ENCODE measurements around the gene DHRS3.

The DHRS3 gene

DNA sequence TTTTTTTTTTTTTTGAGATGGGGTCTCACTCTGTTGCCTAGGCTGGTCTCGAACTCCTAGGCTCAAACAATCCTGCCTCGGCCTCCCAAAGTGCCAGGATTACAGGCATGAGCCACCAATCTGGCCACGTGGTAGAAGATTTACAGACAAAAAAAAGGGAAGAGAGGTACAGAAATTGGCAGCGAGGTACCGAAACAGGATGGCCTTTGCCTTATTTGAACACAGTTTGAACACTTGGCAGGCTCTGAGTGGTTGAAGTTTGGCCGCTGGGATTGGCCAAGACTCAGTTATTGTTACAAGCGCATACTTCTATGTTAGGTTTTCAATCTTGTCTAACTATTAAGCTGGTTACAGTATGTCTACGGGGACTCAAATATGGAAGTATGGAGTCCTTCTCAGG lies 19.7 kb upstream of the DHRS3 start:
- DNase-seq: no peak

DNA sequence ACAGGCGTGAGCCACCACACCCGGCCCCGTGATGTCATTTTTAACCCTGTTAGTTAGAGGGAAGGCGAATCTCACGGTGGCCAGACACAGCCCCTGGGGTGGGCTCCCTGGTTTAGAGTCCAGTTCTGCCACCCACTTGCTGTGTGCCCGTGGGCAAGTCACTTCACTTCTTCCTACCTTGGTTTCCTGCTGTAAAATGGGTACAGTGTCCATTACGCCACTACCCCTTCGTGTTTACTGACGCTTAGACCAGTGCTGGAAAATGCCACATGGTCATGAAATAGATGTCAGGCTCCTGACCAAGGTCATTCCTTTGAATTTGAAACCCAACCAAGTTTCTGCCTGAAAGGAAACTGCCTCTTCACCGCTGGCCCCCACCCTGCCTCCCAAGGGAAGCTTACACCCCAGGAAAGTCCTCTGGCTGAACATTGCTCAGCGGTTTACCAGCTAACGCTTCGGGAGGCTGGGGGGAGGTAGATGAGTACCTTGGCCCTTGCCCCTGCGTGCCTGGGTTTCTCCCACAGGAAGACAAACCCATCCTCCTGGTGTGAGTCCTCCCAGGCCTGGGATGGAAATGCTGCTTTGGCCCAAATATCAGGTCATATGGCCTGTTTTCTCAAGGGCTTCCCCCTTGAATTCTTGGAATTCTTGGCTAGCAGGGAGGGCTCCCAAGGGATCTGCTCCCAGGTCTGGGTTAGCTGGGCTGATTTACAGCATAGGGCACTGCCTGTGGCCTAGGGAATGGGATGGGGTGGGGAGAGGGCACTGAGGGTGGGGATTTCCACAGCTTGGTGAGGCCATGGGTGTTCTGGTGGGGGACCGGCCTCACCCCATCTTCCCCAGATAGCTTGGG lies 18.3 kb upstream of the DHRS3 start:
- DNase-seq: no peak

DNA sequence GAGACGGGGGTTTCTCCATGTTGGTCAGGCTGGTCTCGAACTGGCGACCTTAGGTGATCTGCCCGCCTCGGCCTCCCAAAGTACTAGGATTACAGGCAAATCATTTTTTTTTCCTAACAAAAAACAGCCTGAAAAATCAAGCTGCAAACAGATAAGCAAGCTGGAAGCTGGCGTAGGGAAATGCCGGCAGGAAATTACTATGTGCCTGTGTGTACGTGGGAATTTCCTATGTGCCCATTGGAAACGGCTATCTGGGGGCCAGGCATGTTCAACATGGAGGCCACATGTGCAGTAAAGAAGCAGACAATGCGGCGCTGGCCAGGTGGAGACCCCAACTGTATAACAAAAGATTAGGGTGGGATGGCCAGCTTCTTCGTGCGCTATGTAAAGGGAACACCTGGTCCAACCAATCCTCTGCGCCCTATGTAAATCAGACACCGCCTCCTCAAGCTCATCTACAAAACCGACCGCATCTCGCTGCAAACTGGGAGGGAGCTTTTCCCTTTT lies 16.7 kb upstream of the DHRS3 start:
- DNase-seq: no peak

DNA sequence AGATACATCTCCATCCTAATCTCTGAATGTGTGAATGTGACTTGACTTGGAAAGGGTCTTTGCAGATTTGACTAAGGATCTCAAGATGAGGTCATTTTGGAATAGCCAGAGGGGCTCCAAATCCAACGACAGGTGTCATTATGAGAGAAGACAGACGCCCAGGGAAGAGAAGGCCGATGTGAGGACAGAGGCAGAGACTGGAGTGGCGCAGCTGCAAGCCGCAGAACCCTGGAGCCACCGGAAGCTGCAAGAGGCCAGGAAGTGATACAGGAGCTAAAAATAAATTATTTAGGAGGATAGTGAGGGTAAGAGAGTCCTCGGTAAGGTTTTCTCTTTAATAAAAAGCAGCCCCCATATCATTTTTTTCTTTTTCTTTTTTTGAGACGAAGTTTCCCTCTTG lies 16.1 kb upstream of the DHRS3 start:
- no peak for DNase-seq

DNA sequence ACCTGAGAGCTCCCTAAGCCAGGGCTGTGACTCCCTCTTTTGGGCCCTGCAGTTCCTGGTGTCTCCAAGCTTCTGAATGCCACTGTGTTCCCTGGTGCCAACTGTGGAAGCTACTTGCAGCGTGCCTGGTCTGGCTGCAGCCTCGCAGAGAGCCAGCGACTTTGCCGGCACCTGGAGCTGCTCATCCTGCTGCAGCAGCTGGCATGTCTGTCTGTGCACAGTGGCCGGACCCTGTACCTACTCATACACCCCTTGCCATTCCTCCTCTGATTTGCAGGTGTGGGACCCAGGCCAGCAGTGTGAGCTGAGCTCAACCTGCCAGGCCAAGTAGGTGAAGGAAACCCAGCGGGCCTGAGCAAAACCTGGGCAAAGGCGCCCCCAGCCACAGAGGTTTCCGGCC lies 13.6 kb upstream of the DHRS3 start:
- no peak for DNase-seq

DNA sequence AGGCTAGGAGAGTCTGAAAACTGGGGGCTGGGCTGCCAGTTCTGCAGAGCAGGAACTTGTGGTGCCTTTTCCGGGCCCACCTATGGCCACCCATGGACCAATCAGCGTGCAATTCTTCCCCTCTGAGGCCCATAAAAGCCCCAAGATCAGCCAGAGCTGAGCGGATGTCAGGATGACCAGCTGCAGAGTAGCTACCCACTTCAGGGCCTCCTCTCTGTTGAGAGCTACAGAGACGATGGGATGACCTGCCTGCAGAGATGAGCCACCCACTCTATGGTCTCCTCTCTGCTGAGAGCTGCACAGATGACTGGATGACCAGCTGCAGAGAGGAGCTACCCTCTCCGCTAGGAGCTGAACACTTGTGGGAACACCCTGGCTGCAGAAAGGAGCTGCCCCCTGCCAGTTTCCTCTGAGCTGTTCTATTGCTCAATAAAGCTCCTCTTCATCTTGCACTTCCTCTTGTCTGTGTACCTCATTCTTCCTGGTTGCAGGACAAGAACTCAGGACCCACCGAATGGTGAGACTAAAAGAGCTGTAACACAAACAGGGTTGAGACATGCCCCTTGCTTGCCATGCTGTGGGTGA lies 13.0 kb upstream of the DHRS3 start:
- DNase-seq: no peak

DNA sequence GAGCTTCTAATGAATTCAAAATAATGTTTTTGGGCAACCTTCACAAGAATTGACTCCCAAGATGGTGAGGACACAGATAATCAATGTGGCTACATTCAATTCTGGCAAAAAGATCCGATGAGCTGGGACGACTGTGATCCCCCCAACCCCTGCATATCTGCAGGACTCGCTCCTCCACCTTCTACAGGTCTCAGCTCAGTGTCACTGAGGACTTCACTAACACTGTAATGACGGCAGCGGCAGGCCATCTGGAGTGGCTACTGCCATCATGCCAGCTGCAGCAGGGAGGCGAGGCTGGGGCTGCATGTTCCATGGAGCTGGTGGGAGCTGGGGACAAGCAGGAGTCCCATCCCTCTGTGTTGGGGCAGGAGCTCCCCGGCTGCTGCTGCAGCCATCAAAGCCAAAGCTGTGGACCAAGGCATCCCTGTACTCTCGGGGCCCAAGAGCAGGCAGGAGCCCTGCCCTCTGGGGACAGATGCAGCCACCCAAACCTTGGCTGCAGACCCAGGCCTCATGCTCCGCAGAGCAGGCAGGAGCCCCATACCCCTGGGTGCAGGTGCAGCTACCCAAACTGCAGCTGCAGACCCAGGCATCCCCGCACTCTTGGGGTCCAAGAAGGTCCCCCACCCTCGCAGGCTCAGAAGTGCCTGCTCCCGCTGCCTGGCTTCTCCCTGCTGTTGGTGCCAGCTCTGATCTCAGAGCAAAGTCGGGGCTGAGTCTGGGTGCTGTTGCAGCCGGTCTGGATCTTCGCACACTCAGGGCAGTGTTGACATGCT lies 12.2 kb upstream of the DHRS3 start:
- DNase-seq: no peak

DNA sequence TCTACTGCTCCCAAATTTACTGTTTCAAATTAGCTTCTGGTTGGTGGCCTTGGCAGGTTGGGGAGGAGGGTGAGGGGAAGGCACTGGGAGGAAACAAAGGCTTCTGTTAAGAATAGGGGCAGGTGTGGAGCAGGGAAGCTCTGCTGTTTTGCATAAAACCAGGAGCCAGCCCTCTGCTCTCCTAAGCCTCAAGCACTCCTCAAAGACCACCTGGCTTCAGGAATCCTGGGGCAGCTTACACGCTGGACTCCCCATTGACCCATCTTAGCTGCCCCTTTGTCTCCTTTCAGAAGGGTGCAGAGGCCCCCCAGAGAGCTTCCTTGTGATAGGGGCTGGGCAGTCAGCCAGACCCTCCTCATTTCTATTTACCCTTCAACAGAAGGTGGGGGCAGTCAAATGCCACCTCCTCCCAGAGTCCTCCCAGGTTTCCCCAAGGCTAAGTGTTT lies 11.5 kb upstream of the DHRS3 start:
- DNase-seq: no peak

DNA sequence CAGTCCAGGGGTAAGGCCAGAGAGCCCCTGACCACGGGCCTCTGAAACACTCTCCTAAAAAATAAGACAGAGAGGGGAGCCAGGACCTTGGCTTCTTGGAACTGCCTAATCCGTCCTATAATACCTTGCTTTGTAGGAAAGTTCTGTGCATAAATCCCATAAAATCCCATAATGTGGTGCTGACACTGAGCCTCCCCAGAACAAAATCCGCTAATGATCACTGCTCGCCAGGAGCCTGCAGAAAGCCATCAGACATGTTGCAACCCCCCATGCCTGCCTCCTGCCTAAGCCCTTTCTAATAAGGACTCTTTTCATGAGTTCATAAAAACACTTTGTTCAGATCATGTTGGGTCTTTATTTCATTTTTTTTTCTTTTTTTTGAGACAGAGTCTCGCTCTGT lies 9.3 kb upstream of the DHRS3 start:
- DNase-seq: no peak

DNA sequence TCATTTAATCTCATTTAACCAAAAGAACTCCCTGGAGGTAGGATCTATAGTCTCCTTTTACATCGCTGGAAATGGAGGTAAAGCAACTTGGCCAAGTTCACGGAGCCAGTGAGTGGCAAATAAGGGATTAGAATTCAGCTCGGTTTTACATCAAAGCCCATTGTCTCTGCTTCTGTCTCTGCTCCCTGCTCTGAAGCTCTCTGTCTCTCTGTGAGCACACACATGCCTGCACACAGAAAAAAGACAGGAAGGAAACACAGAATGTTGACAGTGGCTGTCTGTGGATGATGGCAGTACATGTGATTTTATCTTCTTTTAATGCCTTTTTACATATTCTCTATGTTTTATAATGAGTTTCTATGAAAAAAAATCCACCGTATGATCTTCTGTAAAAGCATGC lies 8.9 kb upstream of the DHRS3 start:
- no peak for DNase-seq

DNA sequence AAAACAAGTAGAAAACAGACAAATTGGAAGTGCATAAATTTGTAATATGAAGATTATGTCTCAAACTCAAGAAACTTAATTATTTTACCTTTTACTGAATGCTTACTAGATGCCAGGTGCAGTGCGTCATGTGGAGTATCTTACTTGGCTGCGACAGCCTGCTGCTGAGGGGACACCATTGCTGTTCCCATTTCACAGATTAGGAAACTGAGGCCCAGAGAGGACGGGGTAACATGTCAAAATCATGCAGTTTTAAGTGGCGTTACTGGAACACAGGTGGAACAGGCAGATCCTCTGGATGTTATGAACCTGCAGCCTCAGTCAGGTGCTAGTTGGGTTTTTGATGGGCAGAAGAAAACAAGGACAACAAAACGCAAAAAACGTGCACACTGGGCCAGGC lies 7.3 kb upstream of the DHRS3 start:
- DNase-seq: no peak

DNA sequence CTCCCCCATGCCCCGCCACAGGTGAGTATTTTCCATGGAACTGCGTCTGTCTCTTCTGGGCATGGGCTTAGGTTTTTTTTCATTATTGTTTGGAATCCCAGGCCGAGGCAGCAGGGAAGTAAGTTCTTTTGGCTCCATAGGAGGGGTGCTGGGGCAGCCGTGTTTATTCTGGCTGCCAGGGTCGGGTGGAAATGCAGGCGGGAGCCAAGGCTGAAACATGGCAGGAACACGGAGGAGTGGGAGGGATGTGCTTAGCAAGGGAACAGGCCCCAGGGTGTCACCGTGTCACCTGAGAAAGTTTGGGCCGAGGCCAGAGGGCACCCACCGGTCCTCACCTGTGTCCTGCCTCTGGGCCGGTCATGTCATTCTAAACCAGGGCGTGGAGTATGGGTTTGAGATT lies 4.5 kb upstream of the DHRS3 start:
- no peak for DNase-seq

DNA sequence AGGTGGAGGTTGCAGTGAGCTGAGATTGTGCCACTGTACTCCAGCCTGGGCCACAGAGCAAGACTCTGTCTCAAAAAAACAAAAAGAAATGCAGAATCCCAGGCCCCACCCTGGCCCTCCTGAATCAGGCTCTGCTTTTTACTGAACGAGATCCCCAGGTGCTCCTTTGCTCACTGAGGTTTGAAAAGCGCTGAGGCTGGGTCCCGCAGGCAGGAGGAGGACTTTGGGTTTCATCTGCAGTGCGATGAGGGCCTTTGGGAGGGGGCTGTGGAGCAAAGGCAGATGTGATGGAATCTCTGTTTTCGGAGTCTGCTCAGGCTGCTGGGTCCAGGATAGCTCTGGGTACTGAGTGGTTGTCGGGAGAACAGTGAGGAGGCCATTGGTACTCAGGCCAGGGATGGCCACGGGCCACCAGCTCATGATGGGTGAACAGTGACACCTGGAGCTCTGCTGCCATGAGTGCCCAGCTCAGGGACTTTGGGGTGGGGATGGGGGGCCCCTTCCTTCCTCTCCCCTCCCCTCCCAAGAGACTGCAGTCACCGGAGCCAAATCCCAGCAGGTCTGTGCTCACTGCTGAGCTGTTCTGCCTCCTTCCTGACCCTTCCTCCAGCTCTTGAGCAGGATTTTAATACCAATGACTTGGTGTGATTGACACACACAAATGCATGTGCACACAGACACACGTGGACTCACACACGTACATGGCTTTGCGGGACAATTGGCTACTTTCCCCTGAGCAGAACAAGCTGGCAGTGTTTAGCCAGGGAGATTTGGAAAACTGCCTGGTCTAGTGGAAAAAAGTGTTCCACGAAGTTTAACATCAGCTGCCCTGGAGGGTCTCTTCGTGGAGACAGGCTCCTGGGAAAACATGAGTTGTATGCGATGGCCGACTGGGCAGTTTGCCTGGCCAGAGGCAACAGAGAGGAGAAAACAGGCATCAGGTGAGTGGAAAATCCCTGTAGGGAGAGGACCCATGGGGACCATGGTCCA lies 3.6 kb upstream of the DHRS3 start:
- no peak for DNase-seq

DNA sequence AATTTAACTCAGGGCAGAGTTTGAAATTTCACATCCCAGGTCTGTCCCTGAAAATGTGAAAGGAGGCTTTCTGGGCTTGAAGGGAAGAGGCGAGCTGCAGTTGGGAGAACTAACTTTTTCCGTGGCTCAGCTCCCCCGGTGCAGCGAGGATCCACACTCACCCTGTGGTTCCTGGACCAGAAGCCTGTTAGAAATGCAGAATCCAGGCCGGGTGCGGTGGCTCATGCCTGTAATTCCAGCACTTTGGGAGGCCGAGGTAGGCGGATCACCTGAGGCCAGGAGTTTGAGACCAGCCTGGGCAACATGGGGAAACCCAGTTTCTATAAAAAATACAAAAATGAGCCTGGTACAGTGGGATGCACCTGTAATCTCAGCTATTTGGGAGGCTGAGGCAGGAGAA lies 2.9 kb upstream of the DHRS3 start:
- DNase-seq: no peak

DNA sequence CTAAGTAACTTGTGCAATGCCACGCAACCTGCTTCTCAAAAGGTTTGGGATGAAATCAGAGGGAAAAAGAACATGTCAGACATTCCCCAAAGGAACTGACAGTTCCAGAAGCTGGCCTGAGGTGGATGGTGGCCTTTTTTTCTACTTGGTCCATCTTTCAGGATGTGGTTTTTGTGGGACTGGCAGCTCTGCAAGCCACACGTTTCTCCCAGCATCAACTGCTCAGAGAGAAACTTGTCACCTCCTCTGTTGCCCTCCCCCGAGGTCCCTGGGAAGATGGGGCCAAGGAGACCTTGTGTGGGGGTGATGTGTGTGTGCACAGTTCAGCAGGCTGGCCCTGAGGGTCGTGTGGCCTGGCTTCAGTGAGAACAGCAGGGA lies 2.5 kb upstream of the DHRS3 start:
- no peak for DNase-seq

DNA sequence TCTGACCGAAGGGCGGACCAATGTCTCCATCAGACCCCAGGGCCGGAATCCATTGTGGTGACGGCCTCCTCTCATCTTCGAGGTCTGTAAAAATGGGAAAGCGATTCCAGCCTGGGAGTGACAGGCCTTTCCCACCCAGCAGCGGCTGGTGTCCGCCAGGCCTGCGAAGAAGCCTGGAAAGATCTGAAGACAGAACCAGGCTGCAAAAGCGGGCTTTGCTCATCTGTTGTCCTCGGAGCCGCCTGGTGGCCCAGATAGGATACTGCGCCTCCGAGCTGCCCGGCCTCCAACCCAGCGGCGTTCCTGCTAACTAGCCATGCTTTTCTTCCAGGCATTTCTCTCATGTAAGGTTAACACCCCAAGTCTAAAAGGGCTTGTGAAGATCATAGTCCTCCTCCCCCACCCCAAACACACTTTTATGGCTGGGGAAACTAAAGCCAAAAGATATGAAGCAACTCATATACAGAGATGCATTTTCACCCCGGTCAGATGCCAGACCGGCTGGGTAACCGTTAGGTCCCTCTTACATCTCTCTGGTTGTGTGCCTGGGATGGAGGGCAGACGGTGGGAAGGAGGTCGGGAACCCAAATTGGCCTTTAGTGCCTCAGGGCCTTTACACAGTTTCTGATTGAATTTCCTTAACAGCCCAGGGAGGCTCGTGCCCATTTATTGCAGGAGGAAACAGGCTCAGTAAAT lies 1.9 kb upstream of the DHRS3 start:
- no peak for DNase-seq

DNA sequence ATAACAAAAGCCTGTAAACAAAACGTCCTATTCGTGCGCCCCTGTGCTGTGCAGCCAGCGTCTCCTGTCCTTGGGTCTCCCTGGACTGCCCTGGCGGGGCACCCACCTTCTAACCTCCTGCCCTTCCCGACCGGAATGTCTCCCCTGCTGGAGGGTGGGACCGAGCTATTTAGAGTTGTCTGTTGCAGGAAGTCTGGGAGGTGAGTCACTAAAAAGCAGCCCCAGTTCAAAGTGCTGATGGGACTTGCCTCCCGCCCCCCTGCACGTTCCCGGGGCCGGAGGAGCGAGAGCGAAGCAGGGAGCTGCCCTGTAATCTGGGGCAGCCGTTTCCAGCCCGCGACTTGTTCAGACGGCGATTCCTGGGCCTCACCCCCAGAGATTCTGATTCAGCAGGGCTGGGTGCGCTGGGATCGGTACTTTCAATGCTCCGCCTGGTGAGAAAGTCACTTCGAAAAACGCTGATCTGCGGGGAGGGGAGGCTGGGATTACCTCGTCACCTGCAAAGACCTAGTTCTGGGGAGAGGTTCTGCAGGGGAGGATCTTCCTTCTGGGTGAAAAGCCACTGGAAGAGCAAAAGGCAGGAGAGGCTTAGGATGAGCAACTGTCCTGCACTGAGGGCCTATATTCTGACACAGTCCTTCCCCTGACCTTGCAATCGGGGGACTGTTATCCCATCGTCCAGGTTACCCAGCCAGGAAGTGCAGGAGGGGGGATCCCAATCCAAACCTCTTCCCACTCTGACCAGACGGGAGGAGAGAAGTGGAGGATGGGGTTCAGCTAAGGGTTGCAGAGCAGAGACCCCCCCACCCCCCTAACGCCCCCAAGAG lies 1.2 kb upstream of the DHRS3 start:
- no peak for DNase-seq

DNA sequence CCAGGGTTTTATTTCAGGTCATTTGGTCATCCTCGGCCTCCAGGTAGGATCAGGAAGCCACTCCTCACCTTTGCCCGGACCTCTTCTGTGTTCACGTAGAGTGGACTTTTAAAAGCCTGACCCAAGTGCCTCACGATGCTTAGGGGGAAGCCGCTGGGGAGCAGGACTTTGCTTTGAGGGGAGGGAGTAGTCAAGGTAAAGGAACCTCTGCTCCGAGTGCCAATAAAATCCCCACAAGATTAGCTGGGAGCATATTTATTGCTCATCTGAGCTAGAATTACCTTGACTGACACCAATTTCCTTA lies 603 bp upstream of the DHRS3 start:
- DNase-seq: no peak

DNA sequence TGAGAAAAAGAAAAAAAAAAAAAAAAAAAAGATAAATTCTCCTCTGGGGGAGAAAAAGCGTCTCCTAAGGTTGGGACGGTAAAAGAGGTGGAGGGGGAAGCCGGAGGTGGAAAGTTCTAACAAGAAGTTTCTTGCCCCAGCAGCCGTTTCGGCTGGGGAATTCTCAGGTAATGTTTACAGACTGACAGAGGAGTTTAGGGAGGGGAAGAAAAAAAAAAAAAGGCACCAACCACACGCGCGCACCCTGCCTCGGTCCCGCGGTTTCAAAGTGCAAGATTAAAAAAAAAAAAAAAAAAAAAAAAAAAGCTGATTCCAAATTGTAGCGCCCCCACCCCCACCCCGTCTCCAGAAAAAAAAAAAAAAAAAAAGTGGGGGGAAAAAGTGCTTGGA lies 504 bp downstream of the DHRS3 start:
- no peak for DNase-seq

DNA sequence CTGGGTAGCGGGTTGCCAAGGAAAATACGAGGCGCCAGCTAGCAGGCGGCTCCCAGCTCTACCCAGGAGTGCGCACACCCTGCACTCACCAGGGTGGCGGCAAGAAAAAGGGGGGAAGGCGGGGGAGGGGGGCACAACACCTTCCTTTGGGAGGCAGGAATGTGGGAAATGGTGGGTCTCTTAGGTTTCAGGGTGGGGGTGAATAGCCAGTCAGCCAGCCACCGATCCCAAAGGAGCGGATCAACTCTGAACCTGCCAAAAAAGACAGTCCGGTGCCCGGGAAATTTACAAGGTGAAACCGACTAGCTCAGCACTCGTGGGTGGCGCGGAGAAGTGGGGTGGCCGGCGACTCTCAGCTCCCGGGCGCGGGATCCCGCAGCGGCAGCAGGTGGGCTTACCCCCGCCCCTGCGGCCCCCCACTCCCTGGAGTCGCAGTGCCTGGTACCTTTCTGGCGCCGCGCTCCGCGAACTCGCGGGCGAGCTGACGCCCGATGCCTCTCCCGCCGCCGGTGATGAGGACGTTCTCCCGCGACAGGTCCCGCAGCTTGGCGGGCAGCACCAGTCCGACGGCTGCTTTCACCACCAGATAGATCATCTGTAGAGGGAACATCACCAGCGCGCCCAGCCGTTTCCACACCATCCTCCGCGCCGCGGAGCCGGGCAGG lies 1.2 kb downstream of the DHRS3 start:
- DNase-seq: no peak
